Esophagus muscularis mucosa (tissue), 3 donors: ENCODE data around the gene ELFN2.

Source experiments
- POLR2A ChIP-seq: fragments of 450-650 bp; IDR thresholded peaks from one replicate; pipeline ENCODE4 v1.6.1; 2017; ENCODE audit warnings: antibody characterized with exemption, moderate library complexity, mild to moderate bottlenecking, low read depth
- TF ChIP-seq, protein P1 (sequence below), 3 experiments: fragments of 200-600 bp in 2 of 3; fragments of 450-650 bp in 1 of 3; sonication (generic) in 2 of 3; IDR thresholded peaks; one replicate each; pipeline ENCODE4 v1.5.1; 2017 to 2019; ENCODE audit warnings: antibody characterized with exemption in 3 of 3, mild to moderate bottlenecking in 2 of 3, moderate library complexity in 1 of 3

DNA sequence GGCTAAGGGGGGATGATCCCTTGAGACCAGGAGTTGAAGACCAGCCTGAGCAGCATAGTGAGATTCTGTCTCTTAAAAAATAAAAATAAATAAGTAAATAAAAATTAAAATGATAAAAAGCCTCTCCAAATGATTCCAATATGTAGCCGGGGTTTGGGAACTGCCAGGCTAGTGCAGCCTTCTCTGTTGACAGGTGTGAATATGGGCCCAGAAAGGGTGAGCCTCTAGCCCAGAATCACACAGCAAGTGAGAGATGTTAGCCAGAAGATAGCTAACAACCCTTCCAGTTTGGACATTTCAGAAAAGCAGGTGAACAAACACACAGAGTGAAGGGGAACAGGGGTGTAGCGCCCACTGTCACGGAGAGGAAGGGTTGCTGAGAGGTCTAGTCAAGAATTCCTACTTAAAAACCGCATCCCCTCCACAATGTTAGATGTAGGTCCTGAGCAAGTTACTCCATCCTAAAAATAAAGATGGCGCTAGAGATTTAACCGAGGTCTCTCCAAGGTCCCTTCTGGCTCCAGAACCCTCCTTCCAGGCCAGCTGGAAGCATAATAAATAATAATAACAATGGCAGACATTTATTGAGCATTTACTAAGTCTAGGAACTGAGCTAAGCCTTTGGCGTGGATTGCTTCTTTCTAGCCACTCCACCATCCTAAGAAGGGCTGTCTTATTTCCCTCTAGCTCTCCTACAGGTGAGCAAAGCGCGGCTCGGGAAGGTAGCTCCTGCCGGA, 93.4 kb downstream of the ELFN2 start:
- no peak for TF ChIP-seq POLR2A
- TF ChIP-seq, protein P1, sequence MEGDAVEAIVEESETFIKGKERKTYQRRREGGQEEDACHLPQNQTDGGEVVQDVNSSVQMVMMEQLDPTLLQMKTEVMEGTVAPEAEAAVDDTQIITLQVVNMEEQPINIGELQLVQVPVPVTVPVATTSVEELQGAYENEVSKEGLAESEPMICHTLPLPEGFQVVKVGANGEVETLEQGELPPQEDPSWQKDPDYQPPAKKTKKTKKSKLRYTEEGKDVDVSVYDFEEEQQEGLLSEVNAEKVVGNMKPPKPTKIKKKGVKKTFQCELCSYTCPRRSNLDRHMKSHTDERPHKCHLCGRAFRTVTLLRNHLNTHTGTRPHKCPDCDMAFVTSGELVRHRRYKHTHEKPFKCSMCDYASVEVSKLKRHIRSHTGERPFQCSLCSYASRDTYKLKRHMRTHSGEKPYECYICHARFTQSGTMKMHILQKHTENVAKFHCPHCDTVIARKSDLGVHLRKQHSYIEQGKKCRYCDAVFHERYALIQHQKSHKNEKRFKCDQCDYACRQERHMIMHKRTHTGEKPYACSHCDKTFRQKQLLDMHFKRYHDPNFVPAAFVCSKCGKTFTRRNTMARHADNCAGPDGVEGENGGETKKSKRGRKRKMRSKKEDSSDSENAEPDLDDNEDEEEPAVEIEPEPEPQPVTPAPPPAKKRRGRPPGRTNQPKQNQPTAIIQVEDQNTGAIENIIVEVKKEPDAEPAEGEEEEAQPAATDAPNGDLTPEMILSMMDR (IDR thresholded peaks at IDR 0.05) = no peak
